Ovary (tissue), 9 donors: ENCODE data around the gene GPER1. TPM values are rescaled to one million over a fixed set of nuclear protein-coding genes. Genes with fewer than 3 reads are reported as not detected.
A peak's percentile ranks its signal among the peaks of the same experiment; 100 is the strongest.

Experiments
- DNase-seq, 5 donors: peaks; one replicate each; pipeline ENCODE4 v3.0.0-alpha.2; 2019 to 2020
- H3K27ac ChIP-seq, 2 donors: fragments of 200-600 bp; one replicate each; pipeline versions ENCODE4 v1.5.1 to v1.8.0; 2019 to 2022
- H3K27me3 ChIP-seq: fragments of 200-600 bp; one replicate; pipeline ENCODE4 v1.8.0; 2022
- H3K36me3 ChIP-seq: fragments of 200-600 bp; sonication (generic); one replicate; pipeline ENCODE4 v1.5.1; 2019
- H3K4me1 ChIP-seq: one replicate; pipeline ENCODE4 v1.8.1; 2013; ENCODE audit warnings: mild to moderate bottlenecking, moderate library complexity; ENCODE audit not compliant: insufficient read depth
- H3K4me3 ChIP-seq: fragments of 200-600 bp; sonication (generic); one replicate; pipeline ENCODE4 v1.5.1; 2017
- H3K9me3 ChIP-seq, 2 donors: fragments of 200-600 bp in 1 of 2; sonication (generic) in 1 of 2; one replicate each; pipeline versions ENCODE4 v1.5.1 to v1.8.1; 2013 to 2019; ENCODE audit warnings: mild to moderate bottlenecking in 1 of 2, moderate library complexity in 1 of 2
- CTCF ChIP-seq, 3 donors: fragments of 450-650 bp in 2 of 3; fragments of 200-600 bp in 1 of 3; IDR thresholded peaks; one replicate each; pipeline versions ENCODE4 v1.5.1 to v1.8.0; 2016 to 2022; ENCODE audit warnings: antibody characterized with exemption in 3 of 3, mild to moderate bottlenecking in 1 of 3
- EP300 ChIP-seq: sonication (generic); formaldehyde crosslinking; IDR thresholded peaks from one replicate; pipeline ENCODE4 v1.6.1; 2017; ENCODE audit warnings: antibody characterized with exemption
- POLR2A ChIP-seq: fragments of 450-650 bp; IDR thresholded peaks from one replicate; pipeline ENCODE4 v1.6.1; 2017; ENCODE audit warnings: antibody characterized with exemption, mild to moderate bottlenecking, moderate library complexity
- WGBS, 3 donors: extraction: QIAGEN DNeasy Blood & Tissue Kit in 1 of 3; methylation state at CpG; one replicate each; pipeline versions ENCODE4 v1.1.5 to v1.1.7; 2013 to 2017; 5-methylcytosine and 5-hydroxymethylcytosine counted together
- intact Hi-C, 4 donors: fragments of 100-400 bp; cut with DNase I; formaldehyde crosslinking; loops; one replicate each; pipeline versions ENCODE4 v1.11.0 to v1.15.1; 2022 to 2023
- polyA plus RNA-seq, 2 donors: library from polyadenylated mRNA; stranded (reverse); fragments of 200-250 nt in 1 of 2; fragments of 350-450 nt in 1 of 2; fragmentation: Illumina TruSeq in 1 of 2; extraction: RNeasy Lipid Tissue Mini Kit (QIAGEN cat#74804) in 1 of 2; gene quantifications; one replicate each; pipeline ENCODE4 v1.2.3, GENCODE V29; 2013 to 2014
- total RNA-seq, 7 donors: library from RNA; depleted of rRNA in 2 of 7; stranded (reverse); fragments of >200 nt in 2 of 7; fragmentation: NEBNext Ultra II Directional in 3 of 7; extraction: Animal tissue kit (Norgen Biotek cat#: 25700) in 3 of 7; gene quantifications; one replicate each; pipeline versions ENCODE4 v1.1.0 to v1.2.4, GENCODE V29; 2016 to 2023
- donor health status: DM: no; HTN: no; CAD: no; lungs with moderate emphysema.
- donor health status: DM: no; HTN: no; CAD: no.
- donor health status: Bipolar disorder and iron deficiency.
- donor health status: DM: yes; HTN: yes; CAD: no.
- donor health status: DM: no; HTN: no; CAD: no.
- donor health status: DM: yes; HTN: yes; CAD: no.

Gene GPER1
- total and polyA plus RNA-seq, 9 donors = 0.48 to 7.5 (median 2.9) TPM

- Histone ChIP-seq H3K4me3 (no peak overlapping the region), H3K27me3 (no peaks in the 10 kb centered on the region), H3K27ac (no peak overlapping the region), H3K4me1 (peaks cover 8% of the 10 kb centered on the region), H3K36me3 (no peaks in the 10 kb centered on the region), H3K9me3 (no peaks in the 10 kb centered on the region)
- DNase-seq = no peak
- 90 to 94% (median 92%) methylated on average over 30 of the region's 30 CpGs for WGBS, 3 donors
- TF ChIP-seq CTCF (IDR thresholded peaks at IDR 0.05) (no peak), POLR2A (no peak), EP300 (no peak)
- intact Hi-C loops = loop anchor here in 1 of 4 donors (5.0 kb wide), 1 partner anchor 102 kb away; no protein-coding TSS in a partner anchor
Observed at GRCh38 chr7:1074593-1075431, 13.1 kb upstream of the GPER1 start.

GRCh38 chr7:1076184-1077072 is 11.5 kb upstream of the GPER1 start:
- no peaks in the 10 kb centered on the region for H3K9me3 ChIP-seq
- H3K27ac ChIP-seq = peak overlapping the region in 1 of 2 donors; percentile 34
- WGBS, 3 donors = 23 to 35% (median 29%) methylated on average over 26 to 27 of the region's 27 CpGs
- peak in 2 of 5 donors; percentile 61 to 64 for DNase-seq
- H3K27me3 ChIP-seq = no peaks in the 10 kb centered on the region
- intact Hi-C loops = loop anchor here in 1 of 4 donors (5.0 kb wide), 1 partner anchor 101 kb away; no protein-coding TSS in a partner anchor
- no peaks in the 10 kb centered on the region for H3K36me3 ChIP-seq
- TF ChIP-seq POLR2A = no peak
- no peak for TF ChIP-seq CTCF (IDR thresholded peaks at IDR 0.05)
- no peak for TF ChIP-seq EP300
- no peak overlapping the region for H3K4me3 ChIP-seq
- H3K4me1 ChIP-seq = peaks cover 8% of the 10 kb centered on the region

- DNase-seq = no peak
- Histone ChIP-seq H3K36me3 (no peaks in the 10 kb centered on the region), H3K27me3 (no peaks in the 10 kb centered on the region), H3K4me1 (peaks cover 4% of the 10 kb centered on the region), H3K4me3 (no peak overlapping the region), H3K27ac (no peak overlapping the region), H3K9me3 (no peaks in the 10 kb centered on the region)
- intact Hi-C loops = loop anchor here in 1 of 4 donors (5.0 kb wide), 1 partner anchor 99 kb away; no protein-coding TSS in a partner anchor
- TF ChIP-seq CTCF (IDR thresholded peaks at IDR 0.05) (no peak), POLR2A (no peak), EP300 (no peak)
- 87 to 91% (median 87%) methylated on average over 11 of the region's 11 CpGs for WGBS, 3 donors
Observed at GRCh38 chr7:1078519-1078918, 9.4 kb upstream of the GPER1 start.

- Histone ChIP-seq H3K27ac (no peak overlapping the region), H3K36me3 (no peaks in the 10 kb centered on the region), H3K4me3 (no peak overlapping the region), H3K27me3 (no peaks in the 10 kb centered on the region), H3K9me3 (no peaks in the 10 kb centered on the region), H3K4me1 (peaks cover 4% of the 10 kb centered on the region)
- TF ChIP-seq CTCF (IDR thresholded peaks at IDR 0.05) (no peak), EP300 (no peak), POLR2A (no peak)
- intact Hi-C loops = loop anchor here in 1 of 4 donors (5.0 kb wide), 1 partner anchor 98 kb away; no protein-coding TSS in a partner anchor
- no peak for DNase-seq
- WGBS, 3 donors = 90 to 92% (median 91%) methylated on average over 15 of the region's 15 CpGs
Observed at GRCh38 chr7:1078985-1079384, 8.9 kb upstream of the GPER1 start.
